Measurements from ENCODE around the gene UBL7. TPM values are rescaled to one million over a fixed set of nuclear protein-coding genes. Genes with fewer than 3 reads are reported as not detected.

UBL7 gene
- total and polyA plus RNA-seq, 10 of the 15 experiments (the other 5 are each of a cell fraction or from before 2014, with no cell fraction given), result 25.9 to 145 (median 90.1) TPM

DNA sequence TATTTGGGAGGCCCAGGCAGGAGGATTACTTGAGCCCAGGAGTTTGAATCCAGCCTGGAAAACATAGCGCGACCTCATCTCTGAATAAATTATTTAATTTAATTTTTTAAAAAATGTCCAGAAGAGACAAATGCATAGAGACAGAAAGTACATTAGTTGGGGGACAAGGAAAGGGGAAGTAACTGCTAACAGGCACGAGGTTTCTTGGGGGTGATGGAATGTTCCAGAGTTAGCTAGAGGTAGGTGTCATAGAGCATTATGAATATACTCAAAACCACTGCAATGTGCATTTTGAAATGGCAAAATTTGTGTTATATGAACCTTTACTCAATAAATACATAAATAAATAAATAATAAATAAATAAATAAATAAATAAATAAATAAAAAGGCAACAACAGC lies 61.9 kb downstream of the UBL7 start:
- Histone ChIP-seq H3K4me2 (ENCODE audit: control insufficient read depth, insufficient read depth) (peak overlapping the region; percentile 100), H3K27me3 (replicated peaks in 1 of 2; ENCODE audit: control insufficient read depth in 2 of 2, insufficient read depth in 2 of 2, low read length in 1 of 2) (no peaks in the 10 kb centered on the region), H3K79me2 (ENCODE audit: control insufficient read depth, insufficient read depth, low read length) (peaks cover 69% of the 10 kb centered on the region), H2AFZ (ENCODE audit: control insufficient read depth, low read depth, low read length) (no peak overlapping the region), H3K36me3 (ENCODE audit: control insufficient read depth in 2 of 2, insufficient read depth in 2 of 2, low read length in 1 of 2) (no peaks in the 10 kb centered on the region), H3K4me3 (no peak overlapping the region), H3K27ac (ENCODE audit: control insufficient read depth, insufficient read depth) (peak overlapping the region; percentile 100), H4K20me1 (ENCODE audit: control insufficient read depth, insufficient read depth) (no peaks in the 10 kb centered on the region), H3K4me1 (ENCODE audit: control insufficient read depth, insufficient read depth, low read length) (peaks cover 94% of the 10 kb centered on the region), H3K9me3 (replicated peaks; ENCODE audit: control insufficient read depth, insufficient read depth, low read length) (no peaks in the 10 kb centered on the region), H3K9ac (ENCODE audit: control insufficient read depth, insufficient read depth, low read length) (peak overlapping the region; percentile 85)
- no peak for ATAC-seq
- peak; percentile 96 for TF ChIP-seq HSF1 (IDR thresholded peaks at IDR 0.05; ENCODE audit: low read depth, low read length)
- TF ChIP-seq KLF5 (IDR thresholded peaks at IDR 0.05; ENCODE audit: partially characterized antibody), result no peak
- TF ChIP-seq HCFC1 (IDR thresholded peaks at IDR 0.05; ENCODE audit: low read length), result no peak
- TF ChIP-seq HDGF (IDR thresholded peaks at IDR 0.05), result no peak
- no peak for TF ChIP-seq EGR1 (IDR thresholded peaks at IDR 0.05; ENCODE audit: borderline replicate concordance in 1 of 2, low read depth in 2 of 2, low read length in 2 of 2)
- TF ChIP-seq SMC3 (IDR thresholded peaks at IDR 0.05; ENCODE audit: borderline replicate concordance, low read length), result no peak
- TF ChIP-seq TCF12 (IDR thresholded peaks at IDR 0.05; ENCODE audit: low read depth, low read length), result 0 out of 2 replicates have a peak, but pooled peaks have one; percentile 8
- peak; percentile 21; the same call in 1 of the 2 replicates for TF ChIP-seq BCL11A (IDR thresholded peaks at IDR 0.05; ENCODE audit: low read depth, low read length)
- TF ChIP-seq JUNB (IDR thresholded peaks at IDR 0.05), result peak; percentile 45
- TF ChIP-seq POU2F2 (IDR thresholded peaks at IDR 0.05; ENCODE audit: borderline replicate concordance, low read depth, low read length), result no peak
- TF ChIP-seq RELA (IDR thresholded peaks at IDR 0.05; ENCODE audit: borderline replicate concordance, partially characterized antibody), result no peak
- TF ChIP-seq BHLHE40 (IDR thresholded peaks at IDR 0.05; ENCODE audit: borderline replicate concordance in 1 of 2, low read depth in 2 of 2, low read length in 1 of 2), result peak in 1 of 2 experiments; percentile 24; a peak in 1 of 4 replicates
- no peak for TF ChIP-seq ZBTB4 (CRISPR knock-in tag; IDR thresholded peaks at IDR 0.05)
- TF ChIP-seq NFYA (IDR thresholded peaks at IDR 0.05; ENCODE audit: borderline replicate concordance, low read depth, low read length), result no peak
- TF ChIP-seq TCF3 (IDR thresholded peaks at IDR 0.05; ENCODE audit: borderline replicate concordance, insufficient read depth, low read depth, low read length), result no peak
- TF ChIP-seq ATF7 (IDR thresholded peaks at IDR 0.05; ENCODE audit: low read depth), result peak; percentile 35
- TF ChIP-seq, protein P1, sequence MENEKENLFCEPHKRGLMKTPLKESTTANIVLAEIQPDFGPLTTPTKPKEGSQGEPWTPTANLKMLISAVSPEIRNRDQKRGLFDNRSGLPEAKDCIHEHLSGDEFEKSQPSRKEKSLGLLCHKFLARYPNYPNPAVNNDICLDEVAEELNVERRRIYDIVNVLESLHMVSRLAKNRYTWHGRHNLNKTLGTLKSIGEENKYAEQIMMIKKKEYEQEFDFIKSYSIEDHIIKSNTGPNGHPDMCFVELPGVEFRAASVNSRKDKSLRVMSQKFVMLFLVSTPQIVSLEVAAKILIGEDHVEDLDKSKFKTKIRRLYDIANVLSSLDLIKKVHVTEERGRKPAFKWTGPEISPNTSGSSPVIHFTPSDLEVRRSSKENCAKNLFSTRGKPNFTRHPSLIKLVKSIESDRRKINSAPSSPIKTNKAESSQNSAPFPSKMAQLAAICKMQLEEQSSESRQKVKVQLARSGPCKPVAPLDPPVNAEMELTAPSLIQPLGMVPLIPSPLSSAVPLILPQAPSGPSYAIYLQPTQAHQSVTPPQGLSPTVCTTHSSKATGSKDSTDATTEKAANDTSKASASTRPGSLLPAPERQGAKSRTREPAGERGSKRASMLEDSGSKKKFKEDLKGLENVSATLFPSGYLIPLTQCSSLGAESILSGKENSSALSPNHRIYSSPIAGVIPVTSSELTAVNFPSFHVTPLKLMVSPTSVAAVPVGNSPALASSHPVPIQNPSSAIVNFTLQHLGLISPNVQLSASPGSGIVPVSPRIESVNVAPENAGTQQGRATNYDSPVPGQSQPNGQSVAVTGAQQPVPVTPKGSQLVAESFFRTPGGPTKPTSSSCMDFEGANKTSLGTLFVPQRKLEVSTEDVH (IDR thresholded peaks at IDR 0.05; ENCODE audit: low read depth, partially characterized antibody), result no peak
- ChIA-PET POLR2A (interaction anchor here (9.4 to 15.4 kb wide), 2 partner anchors 16 to 29 kb away, joined by 302 to 325 read pairs; partner anchors contain the start of gene SEMA7A), CTCF (interaction anchor here (0.7 to 15.7 kb wide), 3 partner anchors 16 to 40 kb away, joined by 4 to 226 read pairs (median 187); no protein-coding TSS in a partner anchor), RAD21 (ENCODE audit: unreplicated experiment) (interaction anchor here (0.8 to 20.3 kb wide), 8 partner anchors 9 to 389 kb away, joined by 3 to 496 read pairs (median 4); partner anchors contain the start of gene SEMA7A), SMC1A (ENCODE audit: uncharacterized antibody, unreplicated experiment) (interaction anchor here (0.6 to 12.5 kb wide), 5 partner anchors 10 to 33 kb away, joined by 3 to 336 read pairs (median 82); partner anchors contain the start of gene SEMA7A)
- intact Hi-C loops (cut with micrococcal nuclease; ENCODE audit: unreplicated experiment), result loop anchor here (10.0 kb wide), 1 partner anchor 736 kb away; no protein-coding TSS in a partner anchor
- in situ Hi-C loops (cut with MboI), result loop anchor here (5.0 kb wide), 1 partner anchor 383 kb away; the partner anchor contains the start of gene CSK
- no TSS peak for BruUV-seq (replicated peaks)
- WGBS (ENCODE audit: insufficient coverage, insufficient replicate concordance, low lambda C conversion rate, missing lambda C conversion rate), result 60% methylated on average over 3 of the region's 3 CpGs
- DNase-seq (ENCODE audit: low read depth, low spot score), result no peak
- FAIRE-seq, result no peak

Measured in GM12878 (cell line).